KMS-11 (cell line): ENCODE results near the gene SCUBE1.

Experiments used
- H2AFZ ChIP-seq: fragments of 200-600 bp; sonication (generic); 2 replicates; pipeline ENCODE4 v1.6.1; 2016; ENCODE audit warnings: antibody characterized with exemption, mixed run types, low read depth
- H3K27ac ChIP-seq: fragments of 200-600 bp; sonication (generic); 2 replicates; pipeline ENCODE4 v1.6.1; 2016; ENCODE audit warnings: mild to moderate bottlenecking, mixed run types
- H3K27me3 ChIP-seq: fragments of 200-600 bp; sonication (generic); 2 replicates; pipeline ENCODE4 v1.6.1; 2017; ENCODE audit warnings: mild to moderate bottlenecking, low read depth, mixed run types, moderate library complexity; ENCODE audit not compliant: insufficient read depth
- H3K36me3 ChIP-seq: fragments of 200-600 bp; sonication (generic); 2 replicates; pipeline ENCODE4 v1.6.1; 2017; ENCODE audit warnings: mild to moderate bottlenecking, mixed run types; ENCODE audit not compliant: insufficient read depth
- H3K4me1 ChIP-seq: fragments of 200-600 bp; sonication (generic); 2 replicates; pipeline ENCODE4 v1.6.1; 2016; ENCODE audit warnings: mild to moderate bottlenecking, low read depth, mixed run types; ENCODE audit not compliant: poor library complexity, severe bottlenecking
- H3K4me2 ChIP-seq: fragments of 200-600 bp; sonication (generic); 2 replicates; pipeline ENCODE4 v1.7.0; 2016; ENCODE audit warnings: mild to moderate bottlenecking, mixed run types
- H3K4me3 ChIP-seq: fragments of 200-600 bp; sonication (generic); IDR thresholded peaks from 2 replicates; pipeline ENCODE4 v1.6.1; 2017; ENCODE audit warnings: low read depth, low read length, mixed read lengths; ENCODE audit not compliant: insufficient read depth
- H3K79me2 ChIP-seq: fragments of 200-600 bp; sonication (generic); 2 replicates; pipeline ENCODE4 v1.6.1; 2016; ENCODE audit warnings: low read depth, mixed run types; ENCODE audit not compliant: insufficient read depth
- H3K9ac ChIP-seq: fragments of 200-600 bp; sonication (generic); 2 replicates; pipeline ENCODE4 v1.6.1; 2016; ENCODE audit warnings: mild to moderate bottlenecking, mixed run types
- H4K20me1 ChIP-seq: fragments of 200-600 bp; sonication (generic); 2 replicates; pipeline ENCODE4 v1.6.1; 2016; ENCODE audit warnings: mild to moderate bottlenecking, mixed run types; ENCODE audit not compliant: insufficient read depth
- TF ChIP-seq, protein P1 (sequence below): fragments of 200-600 bp; sonication (generic); conservative IDR thresholded peaks from 2 replicates; pipeline ENCODE4 v1.6.1; 2017; ENCODE audit warnings: low read depth, mild to moderate bottlenecking, antibody characterized with exemption, low read length, moderate library complexity, mixed read lengths

Gene SCUBE1

DNA sequence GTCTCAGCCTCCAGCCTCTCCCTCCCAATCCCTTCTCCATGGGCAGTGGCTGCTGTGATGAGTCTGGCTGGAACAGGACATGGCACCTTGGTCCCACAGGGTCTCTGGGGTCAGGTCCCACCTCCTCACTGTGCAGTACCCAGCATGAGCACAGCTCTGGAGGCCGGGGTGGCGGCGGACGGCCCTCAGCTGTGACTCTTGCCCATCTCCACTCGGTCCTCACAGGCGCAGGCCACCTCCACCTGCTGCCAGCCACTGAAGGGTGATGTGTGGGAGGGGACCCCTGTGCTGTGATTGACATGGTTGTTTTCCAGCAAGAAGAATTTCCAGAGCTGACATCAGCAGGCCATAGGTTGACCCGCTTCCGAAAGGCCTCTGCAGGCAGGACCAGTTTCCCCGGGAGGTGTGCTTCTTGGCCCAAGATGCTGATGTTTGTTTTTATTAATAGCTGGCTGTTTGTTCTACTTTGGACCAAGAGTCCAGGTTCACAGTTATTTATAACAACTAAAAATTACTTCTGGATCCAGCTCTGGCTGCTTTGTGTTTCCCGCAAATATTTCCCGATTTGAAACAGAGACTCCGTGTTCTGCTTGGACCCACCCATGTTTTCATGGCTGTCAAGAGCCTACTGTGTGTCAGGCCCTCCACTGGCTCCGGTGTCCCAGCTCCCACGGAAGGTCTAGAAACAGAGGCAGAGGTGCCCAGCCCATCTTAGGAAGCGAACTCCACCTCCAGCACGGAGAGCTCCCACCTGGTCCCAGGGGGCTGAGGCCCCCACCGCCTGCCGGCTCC, 45.7 kb downstream of the SCUBE1 start:
- Histone ChIP-seq H3K36me3 (no peaks in the 10 kb centered on the region), H3K27ac (no peak overlapping the region), H3K4me2 (no peak overlapping the region), H4K20me1 (no peaks in the 10 kb centered on the region), H2AFZ (no peak overlapping the region), H3K27me3 (peaks cover 63% of the 10 kb centered on the region), H3K4me3 (no peak overlapping the region), H3K9ac (no peak overlapping the region), H3K79me2 (no peaks in the 10 kb centered on the region), H3K4me1 (no peaks in the 10 kb centered on the region)
- TF ChIP-seq, protein P1, sequence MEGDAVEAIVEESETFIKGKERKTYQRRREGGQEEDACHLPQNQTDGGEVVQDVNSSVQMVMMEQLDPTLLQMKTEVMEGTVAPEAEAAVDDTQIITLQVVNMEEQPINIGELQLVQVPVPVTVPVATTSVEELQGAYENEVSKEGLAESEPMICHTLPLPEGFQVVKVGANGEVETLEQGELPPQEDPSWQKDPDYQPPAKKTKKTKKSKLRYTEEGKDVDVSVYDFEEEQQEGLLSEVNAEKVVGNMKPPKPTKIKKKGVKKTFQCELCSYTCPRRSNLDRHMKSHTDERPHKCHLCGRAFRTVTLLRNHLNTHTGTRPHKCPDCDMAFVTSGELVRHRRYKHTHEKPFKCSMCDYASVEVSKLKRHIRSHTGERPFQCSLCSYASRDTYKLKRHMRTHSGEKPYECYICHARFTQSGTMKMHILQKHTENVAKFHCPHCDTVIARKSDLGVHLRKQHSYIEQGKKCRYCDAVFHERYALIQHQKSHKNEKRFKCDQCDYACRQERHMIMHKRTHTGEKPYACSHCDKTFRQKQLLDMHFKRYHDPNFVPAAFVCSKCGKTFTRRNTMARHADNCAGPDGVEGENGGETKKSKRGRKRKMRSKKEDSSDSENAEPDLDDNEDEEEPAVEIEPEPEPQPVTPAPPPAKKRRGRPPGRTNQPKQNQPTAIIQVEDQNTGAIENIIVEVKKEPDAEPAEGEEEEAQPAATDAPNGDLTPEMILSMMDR = no peak

DNA sequence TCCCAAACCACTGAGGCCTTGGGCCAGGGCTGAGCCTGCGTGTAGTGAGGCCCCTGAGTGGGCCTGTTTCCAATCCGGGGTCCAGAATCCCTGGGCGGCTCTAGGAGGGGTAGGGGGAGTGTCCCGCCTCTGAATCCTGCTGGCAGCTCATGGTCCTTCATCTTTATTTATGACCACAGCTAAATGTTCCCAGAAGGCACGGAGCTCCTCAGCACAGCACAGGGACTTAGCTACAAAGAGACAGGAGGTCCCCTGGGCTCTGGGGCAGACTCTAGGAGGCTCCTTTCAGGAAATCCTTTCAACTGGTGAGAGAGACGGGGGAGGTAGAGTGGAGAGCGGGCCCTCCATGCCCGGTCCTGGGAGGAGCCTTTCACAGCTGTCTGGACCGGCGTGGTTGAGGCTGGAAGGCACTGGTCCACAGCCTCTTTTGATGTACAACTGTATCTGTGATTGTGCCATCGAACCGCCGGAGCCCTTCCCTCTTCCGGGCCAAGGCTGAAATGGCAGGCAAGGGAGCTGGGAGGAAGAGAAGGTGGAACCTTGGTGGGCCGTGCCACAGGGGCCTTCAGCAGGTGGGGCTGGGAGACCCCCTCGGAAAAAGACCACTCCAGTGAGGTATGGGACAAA, 46.8 kb downstream of the SCUBE1 start:
- H3K4me3 ChIP-seq = no peak overlapping the region
- TF ChIP-seq, protein P1 = no peak
- H3K36me3 ChIP-seq = no peaks in the 10 kb centered on the region
- no peak overlapping the region for H3K4me2 ChIP-seq
- H3K27me3 ChIP-seq = peaks cover 57% of the 10 kb centered on the region
- no peak overlapping the region for H2AFZ ChIP-seq
- H4K20me1 ChIP-seq = no peaks in the 10 kb centered on the region
- H3K4me1 ChIP-seq = no peaks in the 10 kb centered on the region
- no peaks in the 10 kb centered on the region for H3K79me2 ChIP-seq
- no peak overlapping the region for H3K27ac ChIP-seq
- H3K9ac ChIP-seq = no peak overlapping the region

DNA sequence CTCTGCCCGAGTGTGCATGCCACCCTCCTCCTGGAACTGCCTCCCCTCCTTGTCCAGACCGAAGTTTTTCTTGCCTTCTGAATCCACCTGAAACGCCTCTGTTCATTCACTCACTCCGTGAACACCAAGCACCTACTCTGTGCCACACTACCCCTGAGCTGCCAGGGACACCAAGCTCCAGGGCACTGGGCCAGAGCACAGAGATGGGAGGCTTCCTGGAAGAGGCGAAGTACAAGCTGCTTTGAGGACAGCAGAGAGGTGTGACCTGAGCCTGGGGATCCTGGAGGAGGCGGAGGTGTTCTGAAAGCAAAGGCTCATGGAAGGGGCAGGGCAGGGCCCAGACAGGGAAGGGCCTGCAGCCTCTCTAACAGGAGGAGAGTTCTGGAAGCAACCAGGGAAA, 47.5 kb downstream of the SCUBE1 start:
- Histone ChIP-seq H3K27me3 (peaks cover 50% of the 10 kb centered on the region), H4K20me1 (no peaks in the 10 kb centered on the region), H3K4me3 (no peak overlapping the region), H3K36me3 (no peaks in the 10 kb centered on the region), H3K79me2 (no peaks in the 10 kb centered on the region), H3K4me1 (no peaks in the 10 kb centered on the region), H3K4me2 (no peak overlapping the region), H3K27ac (no peak overlapping the region), H2AFZ (no peak overlapping the region), H3K9ac (no peak overlapping the region)
- TF ChIP-seq, protein P1 = no peak

DNA sequence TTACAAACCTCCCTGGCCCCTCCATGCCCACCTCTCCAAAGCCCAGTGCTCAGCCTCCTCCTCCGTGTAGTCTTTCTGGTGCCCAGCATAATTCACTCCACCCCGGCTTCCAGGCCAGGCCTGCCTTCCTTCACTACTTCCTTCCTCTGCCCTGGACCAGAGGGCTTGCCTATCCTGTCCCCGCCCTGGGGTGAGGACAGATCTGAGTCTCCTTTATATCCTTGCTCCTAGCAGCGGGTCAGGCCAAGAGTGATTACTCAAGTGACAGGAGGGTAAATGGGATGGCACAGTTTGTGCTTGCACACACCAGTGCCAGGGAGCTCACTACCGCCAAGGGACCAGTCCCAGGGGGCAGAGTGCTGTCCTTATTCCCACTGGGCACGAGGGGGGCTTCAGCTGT, 48.0 kb downstream of the SCUBE1 start:
- Histone ChIP-seq H3K4me3 (no peak overlapping the region), H3K9ac (no peak overlapping the region), H3K79me2 (no peaks in the 10 kb centered on the region), H3K4me1 (no peaks in the 10 kb centered on the region), H3K27ac (no peak overlapping the region), H3K27me3 (peaks cover 45% of the 10 kb centered on the region), H4K20me1 (no peaks in the 10 kb centered on the region), H3K4me2 (no peak overlapping the region), H2AFZ (no peak overlapping the region), H3K36me3 (no peaks in the 10 kb centered on the region)
- TF ChIP-seq, protein P1 = no peak
